GM18499 (cell line): Measurements from ENCODE around the gene FADS6.
"Not testable (repeated sequence)": the region's sequence is repeated elsewhere in the genome, so short reads cannot be mapped to it uniquely, and the experiment has no call there.

ENCODE experiments used
- ATAC-seq: cut with Tn5 transposase; IDR thresholded peaks from one replicate; pipeline ENCODE4 v1.9.1; 2021; ENCODE audit warnings: moderate number of reproducible peaks; ENCODE audit not compliant: insufficient read depth, unreplicated experiment

The FADS6 gene

DNA sequence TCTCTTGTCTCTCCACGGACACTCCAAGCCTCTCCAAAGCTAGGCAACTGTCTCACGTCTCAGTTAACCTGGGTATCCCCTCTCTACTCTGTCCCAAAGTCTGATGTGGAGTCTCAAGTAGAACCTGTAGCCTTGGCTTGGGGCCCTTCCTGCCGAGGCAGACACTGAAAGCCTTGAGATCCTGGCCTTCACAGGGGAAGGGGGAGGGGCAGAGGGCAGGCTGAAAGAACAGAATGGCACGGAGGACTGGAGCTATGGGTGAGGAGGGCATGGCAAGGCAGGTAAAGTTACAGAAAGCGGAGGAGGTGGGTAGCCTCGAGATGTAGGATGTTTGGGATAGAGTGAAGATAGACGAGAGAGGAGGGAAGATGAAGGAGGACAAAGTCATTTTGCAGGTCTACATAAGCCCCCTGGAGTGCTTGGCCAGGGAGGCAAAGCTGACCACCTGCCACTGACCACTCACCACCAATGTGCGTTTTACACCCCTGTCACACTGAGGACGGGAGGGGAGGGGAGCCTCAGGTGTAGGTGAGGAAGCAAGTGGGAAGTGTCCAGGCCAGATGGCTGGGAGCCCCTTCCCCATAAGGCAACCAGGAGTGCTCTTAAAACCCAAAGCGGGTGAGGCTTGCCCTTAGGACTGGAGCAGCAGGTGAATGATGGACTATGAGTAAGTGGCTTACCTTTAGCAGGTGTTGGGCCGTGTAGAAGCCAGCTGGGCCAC lies 21.9 kb downstream of the FADS6 start:
- no peak for ATAC-seq

DNA sequence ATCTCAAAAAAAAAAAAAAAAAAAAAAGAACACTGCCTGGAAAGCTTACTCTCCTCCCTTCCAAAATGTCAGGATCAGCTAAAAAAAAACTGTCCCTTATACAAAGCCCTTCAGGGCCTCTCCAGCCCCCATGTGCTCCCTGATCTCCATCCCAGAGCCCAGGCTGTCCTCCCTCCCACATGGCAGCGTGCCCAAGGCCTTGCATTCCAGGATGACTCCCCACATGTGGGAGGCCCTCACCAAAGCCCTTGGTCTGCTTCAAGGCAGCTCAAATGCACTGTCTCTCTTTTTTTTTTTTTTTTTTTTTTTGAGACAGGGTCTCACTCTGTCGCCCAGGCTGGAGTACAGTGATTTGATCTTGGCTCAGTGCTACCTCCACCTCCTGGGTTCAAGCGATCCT lies 22.9 kb downstream of the FADS6 start:
- no peak for ATAC-seq

DNA sequence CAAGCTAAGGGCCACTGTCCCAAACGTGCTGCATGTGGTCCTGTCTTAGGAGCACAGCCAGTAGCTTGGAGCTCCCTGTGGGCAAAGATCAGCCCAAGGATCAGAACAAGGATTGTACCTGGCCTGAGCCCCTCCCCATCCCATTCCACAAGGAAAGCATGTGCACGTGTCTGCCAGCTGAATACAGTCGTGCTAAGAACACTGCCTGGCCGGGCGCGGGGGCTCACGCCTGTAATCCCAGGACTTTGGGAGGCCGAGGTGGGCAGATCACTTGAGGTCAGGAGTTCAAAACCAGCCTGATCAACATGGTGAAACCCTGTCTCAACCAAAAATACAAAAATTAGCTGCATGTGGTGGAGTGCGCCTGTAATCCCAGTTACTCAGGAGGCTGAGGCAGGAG lies 23.4 kb downstream of the FADS6 start:
- not testable (repeated sequence) for ATAC-seq

DNA sequence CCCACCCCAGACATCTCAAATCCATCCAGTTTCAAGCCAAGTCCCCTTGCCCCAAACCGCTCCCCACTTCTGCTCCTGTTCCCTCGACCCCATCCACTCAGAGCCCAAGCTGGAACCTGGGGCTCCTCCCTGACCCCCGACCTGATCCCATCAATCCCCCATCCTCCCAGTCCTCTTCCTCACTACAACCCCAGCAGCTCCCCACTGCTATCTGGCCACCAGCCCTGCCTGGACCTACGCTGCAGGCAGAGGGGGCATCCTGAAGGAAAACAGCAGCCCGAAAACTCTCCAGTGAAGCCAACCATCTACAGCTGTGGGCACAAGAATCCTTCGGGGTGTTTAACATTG lies 24.6 kb downstream of the FADS6 start:
- no peak for ATAC-seq

DNA sequence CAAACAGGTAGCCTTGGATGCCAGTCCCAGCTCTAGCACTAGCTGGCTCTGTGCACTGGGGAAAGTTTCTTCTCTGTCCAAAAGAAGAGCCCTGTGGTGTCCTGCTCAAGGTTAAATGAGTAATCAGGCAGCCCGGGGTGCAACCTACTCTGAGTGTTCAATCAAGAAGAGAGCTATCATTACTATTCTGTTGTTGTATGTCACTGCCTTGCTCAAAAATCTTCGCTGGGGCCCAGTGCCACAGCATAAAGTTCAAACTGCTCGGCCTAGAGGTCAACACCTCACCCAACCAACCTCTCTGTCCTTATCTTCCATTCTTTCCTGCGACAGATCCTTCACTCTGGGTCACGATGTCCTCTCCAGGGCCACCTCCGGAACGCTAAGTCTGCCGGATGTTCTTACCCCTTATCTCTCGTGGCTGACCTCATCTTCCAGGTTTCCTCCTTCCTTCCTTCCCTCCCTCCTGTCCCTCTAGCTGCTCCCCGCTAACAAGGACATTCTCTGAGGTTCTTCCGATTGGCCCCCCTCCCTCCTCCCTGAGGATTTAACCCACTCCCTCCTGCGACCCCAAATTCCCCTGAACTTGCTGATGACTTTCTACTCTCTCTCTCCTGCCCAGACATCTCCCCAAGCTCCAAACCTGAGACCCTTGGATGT lies 25.1 kb downstream of the FADS6 start:
- ATAC-seq = no peak

DNA sequence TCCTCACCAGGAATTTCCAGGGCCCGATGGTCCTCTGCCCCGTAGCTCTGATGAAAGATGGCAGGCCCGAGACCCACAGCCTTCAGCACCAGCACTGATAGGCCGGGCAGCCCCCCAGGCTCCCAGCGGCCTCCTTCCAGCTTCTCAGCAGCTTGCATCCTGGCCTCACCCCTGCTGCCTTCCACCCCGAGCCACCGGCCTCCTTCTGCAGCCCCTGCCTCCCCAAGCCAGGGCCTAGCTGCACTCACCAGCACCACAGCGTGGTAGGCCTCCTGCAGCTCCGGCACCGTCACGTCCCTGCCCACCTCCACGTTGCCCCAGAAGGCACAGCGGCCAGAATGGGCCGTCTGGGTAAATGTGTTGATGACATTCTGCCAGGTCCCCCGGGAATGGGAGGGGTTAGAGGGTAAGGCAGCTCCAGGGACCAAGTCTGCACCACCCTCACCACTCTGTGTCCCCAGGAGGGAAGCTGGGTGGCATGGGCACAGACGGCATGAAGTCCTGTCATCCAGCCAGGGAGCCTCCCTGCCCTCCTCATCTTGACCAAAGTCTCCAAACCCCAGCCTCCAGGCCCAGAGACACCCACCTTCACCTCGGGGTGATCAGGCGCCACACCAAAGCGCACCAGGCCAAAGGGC lies 27.1 kb downstream of the FADS6 start:
- ATAC-seq = no peak

DNA sequence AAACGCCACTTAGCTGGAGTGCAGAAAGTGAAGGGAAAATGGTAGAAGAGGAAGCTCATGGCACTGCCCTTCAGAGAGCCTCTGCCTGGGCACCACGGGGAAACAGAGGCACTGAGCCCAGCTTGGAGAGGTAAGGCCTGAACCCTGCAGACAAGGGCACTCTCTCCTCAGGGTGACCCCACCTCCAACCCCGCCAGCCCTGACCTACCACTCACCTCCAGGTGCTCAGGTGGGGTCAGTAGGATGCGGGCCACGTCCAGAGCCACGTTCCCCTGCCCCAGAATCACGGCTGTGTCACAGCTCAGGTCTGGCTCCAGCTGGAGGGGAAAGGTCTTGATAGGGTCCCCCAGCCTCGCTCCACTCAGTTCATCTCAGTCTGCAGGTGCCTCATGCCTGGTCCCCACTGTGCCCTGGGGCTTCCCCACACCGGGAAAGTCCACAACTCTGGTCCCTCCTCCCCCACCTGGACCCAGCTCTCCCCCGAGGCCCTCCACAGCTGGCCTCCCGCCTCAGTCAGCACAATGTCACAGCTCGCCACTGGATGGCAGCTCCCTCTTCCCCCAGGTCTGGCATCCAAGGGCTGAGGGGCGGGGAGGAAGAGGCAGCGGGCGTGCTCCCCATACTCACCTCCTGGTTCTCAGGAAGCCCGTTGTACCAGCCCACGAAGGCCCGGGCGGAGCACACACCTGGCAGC lies 27.8 kb downstream of the FADS6 start:
- ATAC-seq = no peak

DNA sequence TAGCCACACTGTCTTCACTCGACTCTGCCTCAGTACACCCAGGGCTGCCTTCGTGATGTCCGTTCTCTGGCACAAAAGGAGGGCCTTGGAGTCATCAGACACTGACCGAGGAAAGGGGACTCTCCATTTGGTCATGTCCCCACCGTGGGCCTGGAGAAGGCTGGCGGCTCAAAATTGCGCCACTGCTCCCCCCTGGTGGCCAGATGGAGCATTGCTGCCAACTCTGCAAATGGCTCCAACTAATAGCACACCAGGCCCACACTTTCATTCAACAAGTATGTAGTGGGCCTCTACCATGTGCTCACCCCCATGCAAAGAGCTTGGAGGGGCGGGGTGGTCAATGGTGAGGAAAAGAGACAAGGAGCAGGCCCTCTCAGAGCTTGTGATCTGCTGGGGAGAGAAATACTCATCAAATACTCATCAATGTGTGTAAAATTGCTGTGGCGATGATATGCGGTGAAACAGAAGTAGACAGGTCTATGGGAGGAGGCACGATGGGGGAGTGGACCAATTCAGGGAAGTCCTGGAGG lies 28.5 kb downstream of the FADS6 start:
- no peak for ATAC-seq

DNA sequence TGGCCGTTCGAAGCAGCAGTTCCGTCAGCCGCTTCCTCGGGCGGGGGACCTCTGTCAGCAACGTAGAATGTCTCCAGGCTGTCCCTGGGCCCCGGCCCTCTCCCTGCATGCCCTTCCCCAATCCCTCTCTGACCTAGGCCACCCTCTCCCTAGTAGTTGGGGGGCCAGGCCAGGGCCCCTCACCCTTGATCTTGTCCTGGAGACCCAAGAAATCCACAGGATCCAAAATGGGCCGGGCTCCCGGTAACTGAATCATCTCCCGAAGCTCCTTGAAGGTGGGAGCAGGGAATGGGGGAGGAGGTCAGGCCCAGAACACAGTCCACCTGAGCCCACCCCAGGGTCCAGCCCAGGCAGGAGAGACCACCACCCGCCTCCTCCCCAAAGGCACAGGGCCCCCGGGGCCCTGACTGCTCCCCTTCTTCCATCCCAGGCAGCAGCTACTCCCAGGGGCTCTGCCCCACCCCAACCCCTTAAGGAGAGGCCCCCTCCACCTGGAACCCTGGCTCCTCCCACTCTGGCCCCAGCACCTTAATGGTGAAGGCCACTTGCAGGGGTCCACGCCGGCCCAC lies 29.1 kb downstream of the FADS6 start:
- no peak for ATAC-seq

DNA sequence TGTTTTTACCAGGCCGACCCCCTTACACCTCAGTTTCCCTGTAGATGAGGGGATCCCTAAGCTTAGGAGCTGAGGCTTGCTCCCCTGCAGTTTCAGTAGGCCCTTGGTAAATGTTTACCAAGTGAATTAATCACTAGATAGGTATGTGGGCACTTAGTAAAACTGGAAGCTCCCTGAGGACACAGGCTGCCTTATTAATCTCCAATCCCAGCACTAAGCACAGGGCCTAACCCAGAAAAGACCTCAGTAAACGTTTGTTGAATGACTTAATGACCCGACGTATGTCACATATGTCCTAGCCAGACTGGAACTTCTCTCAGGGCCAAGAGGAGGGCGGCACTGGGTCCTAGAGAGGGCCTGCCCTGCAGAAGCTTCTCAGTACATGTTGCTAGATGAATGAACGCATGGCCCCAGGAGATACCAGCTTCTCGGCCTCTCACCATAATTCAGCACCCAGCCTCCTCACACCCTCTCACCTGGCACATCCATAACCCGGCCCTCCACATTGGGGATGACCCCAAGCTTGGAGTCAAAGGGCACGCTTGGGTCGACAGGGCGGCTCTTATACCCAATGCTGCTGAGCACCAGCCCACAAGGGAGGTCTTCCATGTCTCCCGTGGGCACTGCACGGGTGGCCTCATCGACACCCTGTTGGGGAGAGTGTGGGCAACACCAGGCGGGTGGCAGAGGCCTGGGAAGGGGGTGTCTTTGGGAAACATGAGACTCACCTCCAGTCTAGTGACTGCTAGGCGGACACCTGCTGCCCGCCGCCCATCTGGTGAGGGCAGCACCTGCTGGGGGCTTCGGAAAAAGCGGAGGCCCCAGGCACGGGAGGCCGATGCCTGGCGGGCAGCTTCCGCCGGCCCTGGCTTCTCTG lies 29.8 kb downstream of the FADS6 start:
- no peak for ATAC-seq

DNA sequence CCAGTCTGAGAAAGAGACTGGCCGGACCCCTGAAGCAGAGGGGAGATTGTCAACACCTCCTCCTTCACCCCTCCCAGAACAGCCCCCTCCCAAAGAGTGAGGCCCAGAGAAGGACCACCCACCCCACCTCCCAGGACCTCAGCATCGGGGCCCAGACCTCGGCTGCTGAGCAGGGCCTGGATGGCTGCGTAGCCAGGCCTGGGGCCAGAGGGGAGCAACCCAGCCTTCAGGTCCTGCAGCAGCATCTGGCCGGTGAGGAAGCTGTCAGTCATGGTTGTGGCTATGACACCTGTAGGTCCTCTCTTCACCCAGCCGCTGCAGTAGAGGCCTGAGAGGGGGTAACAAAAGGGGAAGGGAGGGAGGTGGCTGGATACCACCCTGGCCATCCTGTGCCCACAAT lies 30.5 kb downstream of the FADS6 start:
- ATAC-seq = no peak

DNA sequence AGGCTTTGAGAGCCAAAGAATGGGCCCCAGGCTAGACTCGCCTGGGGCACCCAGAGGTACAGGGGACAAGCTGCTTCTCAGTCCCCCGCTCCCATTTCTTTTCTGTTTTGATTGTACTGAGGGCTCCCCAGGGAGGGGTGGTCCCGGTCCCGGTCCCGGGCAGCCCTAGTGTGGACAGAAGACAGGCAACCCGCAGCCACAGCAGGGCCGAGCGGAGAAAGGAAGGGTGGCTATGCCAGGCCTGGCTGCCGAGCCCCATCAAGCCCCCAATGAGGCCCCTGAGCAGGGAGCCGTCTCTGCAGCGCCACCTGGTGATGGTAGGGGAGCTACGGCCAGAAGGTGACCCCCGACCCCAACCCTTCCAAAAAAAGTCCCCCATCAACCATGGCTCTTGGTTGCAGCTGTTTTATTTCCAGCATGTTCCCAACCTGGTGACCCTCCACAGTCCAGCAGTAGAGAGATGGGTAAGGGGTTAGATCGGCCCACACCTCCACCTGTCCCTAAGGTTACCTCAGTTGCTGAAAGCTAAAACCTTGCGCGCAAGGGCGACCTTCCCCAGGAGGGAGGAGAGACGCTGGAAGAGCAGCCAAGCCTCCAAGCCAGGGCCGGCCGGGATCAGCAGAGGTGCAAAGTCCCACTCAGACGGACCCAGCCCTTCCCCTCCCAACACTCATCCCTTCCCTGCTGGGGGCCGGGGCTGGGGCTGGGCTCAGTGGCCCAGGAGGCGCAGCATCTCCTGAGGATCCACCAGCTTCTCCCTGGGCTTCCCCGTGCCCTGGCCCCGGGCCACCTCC lies 31.1 kb downstream of the FADS6 start:
- ATAC-seq = no peak

DNA sequence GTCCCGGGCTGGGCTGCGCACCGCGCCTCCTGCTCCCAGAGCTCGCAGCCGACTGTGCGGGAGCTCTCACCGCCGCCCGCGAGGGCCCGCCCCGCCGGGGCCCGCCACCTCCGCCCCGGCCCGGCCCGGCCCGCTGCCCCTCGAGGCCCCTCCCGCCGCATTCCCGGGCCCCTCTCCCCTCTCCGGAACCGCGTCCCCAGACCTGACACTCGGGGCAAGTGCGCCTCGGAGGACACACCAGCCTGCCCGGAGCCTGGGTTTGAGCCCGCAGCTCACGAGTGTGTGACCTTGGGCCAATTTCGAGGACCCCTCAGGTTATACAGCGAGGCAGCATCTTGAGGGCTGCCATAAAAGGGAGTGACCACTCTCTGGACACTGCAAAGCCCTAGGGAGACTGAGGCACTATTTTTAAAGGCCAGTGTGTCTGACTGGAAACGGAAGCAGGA lies 31.7 kb downstream of the FADS6 start:
- no peak for ATAC-seq

DNA sequence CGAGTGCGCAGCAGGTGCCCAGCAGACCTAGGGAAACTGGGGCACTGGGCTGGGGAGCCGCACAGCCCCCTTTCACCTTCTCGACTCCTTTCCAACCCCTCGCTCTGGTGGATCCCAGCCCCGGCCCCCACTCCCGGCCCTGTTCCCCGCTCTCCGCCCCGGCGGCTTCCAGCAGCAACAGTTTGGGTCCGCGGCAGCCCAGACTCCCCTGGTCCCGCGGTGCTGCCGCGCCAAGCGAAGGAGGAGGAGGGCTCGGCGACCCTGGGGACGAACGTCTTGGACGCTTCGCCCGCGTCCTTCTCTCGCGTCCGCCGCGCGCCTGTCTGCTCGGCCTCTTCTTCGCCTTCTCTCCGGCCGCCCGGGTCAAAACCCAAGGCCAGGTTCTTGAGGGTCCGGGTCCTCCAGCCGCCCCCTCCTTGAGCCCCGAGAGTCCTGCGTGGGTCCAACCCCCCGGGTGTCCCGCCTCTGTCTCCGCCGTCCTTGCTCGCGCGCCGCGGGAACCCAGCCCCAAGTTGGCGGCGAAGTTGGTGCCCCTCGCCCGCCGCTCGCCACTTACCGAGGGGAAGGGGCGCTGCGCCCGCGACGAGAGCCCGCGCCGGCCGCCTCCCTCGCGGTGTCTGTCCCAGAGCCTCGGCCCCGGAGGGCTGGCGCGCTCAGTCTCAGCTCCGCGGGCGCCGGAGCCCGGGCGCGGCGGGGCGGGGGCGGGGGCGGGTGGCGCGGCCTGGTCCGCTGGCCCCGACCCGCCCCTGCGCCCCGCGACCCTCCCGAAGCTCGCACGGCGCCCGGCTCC lies 32.4 kb downstream of the FADS6 start:
- no peak for ATAC-seq

DNA sequence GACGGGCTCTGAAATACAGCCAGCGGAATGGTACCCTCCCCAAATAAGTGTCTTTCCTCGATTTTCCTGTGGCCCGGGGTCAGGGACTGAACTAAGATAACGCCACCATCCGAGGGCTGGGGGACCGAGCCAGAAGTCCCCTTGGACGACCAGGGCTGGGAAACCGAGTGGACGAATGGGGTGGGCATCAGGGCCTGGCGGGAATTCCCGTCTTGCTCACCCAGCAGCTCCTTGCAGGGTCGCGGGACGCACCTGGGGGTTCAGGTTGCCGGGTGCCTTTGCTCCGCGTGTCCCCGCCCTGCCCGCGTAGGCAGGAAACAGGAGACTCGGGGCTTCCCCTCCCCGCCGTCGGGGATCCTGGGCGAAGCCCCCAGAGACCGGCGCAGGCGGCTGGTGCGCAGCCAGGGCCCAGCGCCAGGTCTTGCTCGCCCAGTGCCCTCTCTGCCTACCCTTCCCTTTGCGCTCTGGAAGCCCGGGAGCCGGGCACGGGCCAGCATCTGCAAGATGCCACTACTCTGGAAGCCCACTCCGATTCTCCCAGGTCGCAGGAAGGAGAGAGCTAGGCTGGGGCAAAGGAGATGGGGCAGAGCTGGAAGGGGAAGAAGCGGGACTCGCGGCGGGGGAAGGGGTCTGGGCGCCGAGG lies 33.1 kb downstream of the FADS6 start:
- ATAC-seq = no peak

DNA sequence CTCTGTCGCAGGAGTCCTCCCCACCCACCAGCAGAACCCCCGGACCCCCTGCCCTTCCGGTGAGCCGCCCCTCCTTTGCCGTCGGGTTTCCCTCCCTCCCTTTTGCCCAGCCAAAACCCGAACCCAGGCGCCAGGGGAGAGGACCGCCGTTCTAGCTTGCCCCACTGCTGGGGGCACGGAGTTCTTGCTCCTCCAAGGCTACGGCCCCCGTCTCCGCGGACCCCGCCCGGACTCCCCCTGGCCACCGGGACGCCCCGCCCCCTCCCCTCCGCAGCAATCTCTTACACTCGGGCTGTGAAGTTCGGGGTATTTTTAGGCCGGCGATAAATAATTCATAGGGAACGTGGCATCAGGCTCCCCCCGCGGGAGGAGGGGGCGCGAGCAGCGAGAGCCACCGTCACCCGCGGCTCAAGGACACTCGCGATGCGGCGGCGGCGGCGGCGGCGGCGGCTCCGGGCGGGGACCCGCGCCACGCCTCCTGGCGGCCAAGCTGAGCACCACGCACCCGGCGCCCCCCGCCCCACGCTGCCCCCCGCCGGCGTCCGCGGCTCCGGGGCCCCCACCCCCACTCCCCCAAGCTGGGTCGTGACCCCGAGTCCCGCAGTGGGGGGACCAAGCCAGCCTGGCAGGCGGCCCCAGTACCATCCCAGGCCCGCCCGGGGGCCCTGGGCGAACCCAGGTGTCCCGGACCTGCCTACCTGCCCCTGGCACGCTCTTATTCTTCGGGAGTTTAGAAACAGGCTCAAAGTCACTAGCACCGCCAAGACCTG lies 33.8 kb downstream of the FADS6 start, which contains the start of gene GRIN2C:
Gene GRIN2C, minus strand, starts transcription at position 427 of the 770 bp plus-strand sequence. CDS start 4,793 bp downstream, outside the sequence.
- ATAC-seq = no peak
